Measurements from ENCODE around the gene MLH3. TPM values are rescaled to one million over a fixed set of nuclear protein-coding genes. Genes with fewer than 3 reads are reported as not detected.

MLH3 gene
- total RNA-seq, 1 donor from 2014 or later: 27.2 TPM

DNA sequence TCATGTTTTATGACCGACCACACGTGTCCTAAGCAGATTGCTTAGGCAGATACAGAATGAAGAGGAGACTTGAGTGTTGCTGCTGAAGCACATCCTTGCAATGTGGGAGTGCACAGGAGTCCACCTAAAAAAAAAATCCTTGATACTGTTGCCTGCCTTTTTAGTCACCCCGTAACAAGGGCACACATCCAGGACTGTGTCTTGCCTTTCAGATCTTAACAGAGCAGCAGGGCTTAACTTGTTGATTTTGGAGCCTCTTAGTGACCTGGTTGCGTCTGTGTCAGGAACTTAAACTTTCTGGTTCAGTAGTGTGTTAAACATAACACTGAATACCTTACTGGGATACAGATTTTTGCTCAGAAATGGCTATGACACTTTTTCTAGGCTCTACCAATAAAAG is 42.1 kb downstream of the MLH3 start:
- DNase-seq (no peak), ATAC-seq (no peak)
- TF ChIP-seq, protein P1, sequence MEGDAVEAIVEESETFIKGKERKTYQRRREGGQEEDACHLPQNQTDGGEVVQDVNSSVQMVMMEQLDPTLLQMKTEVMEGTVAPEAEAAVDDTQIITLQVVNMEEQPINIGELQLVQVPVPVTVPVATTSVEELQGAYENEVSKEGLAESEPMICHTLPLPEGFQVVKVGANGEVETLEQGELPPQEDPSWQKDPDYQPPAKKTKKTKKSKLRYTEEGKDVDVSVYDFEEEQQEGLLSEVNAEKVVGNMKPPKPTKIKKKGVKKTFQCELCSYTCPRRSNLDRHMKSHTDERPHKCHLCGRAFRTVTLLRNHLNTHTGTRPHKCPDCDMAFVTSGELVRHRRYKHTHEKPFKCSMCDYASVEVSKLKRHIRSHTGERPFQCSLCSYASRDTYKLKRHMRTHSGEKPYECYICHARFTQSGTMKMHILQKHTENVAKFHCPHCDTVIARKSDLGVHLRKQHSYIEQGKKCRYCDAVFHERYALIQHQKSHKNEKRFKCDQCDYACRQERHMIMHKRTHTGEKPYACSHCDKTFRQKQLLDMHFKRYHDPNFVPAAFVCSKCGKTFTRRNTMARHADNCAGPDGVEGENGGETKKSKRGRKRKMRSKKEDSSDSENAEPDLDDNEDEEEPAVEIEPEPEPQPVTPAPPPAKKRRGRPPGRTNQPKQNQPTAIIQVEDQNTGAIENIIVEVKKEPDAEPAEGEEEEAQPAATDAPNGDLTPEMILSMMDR (IDR thresholded peaks at IDR 0.05): no peak
- no peaks in the 10 kb centered on the region for H3K27me3 ChIP-seq (ENCODE audit: low read depth)
- H3K27ac ChIP-seq: no peak overlapping the region
- H3K4me3 ChIP-seq: no peak overlapping the region
- peaks cover 17% of the 10 kb centered on the region for H3K4me1 ChIP-seq
- no peaks in the 10 kb centered on the region for H3K9me3 ChIP-seq
- intact Hi-C loops (cut with DNase I): no loop called here
- peaks cover 95% of the 10 kb centered on the region for H3K36me3 ChIP-seq

GRCh38 chr14:75005357-75005756 is 45.9 kb downstream of the MLH3 start:
- intact Hi-C loops (cut with DNase I): no loop called here
- TF ChIP-seq, protein P1 (IDR thresholded peaks at IDR 0.05): no peak
- no peaks in the 10 kb centered on the region for H3K9me3 ChIP-seq
- peaks cover 61% of the 10 kb centered on the region for H3K36me3 ChIP-seq
- no peak overlapping the region for H3K4me3 ChIP-seq
- no peak for ATAC-seq
- H3K27ac ChIP-seq: no peak overlapping the region
- H3K4me1 ChIP-seq: peaks cover 20% of the 10 kb centered on the region
- no peak for DNase-seq
- no peaks in the 10 kb centered on the region for H3K27me3 ChIP-seq (ENCODE audit: low read depth)

- ATAC-seq: peak in 1 of 2 donors; percentile 10
- Histone ChIP-seq H3K4me1 (peaks cover 20% of the 10 kb centered on the region), H3K27ac (peak overlapping the region; percentile 90), H3K4me3 (peak overlapping the region; percentile 96), H3K9me3 (no peaks in the 10 kb centered on the region), H3K36me3 (peaks cover 42% of the 10 kb centered on the region), H3K27me3 (ENCODE audit: low read depth) (no peaks in the 10 kb centered on the region)
- no peak for DNase-seq
- intact Hi-C loops (cut with DNase I): no loop called here
- TF ChIP-seq, protein P1 (IDR thresholded peaks at IDR 0.05): no peak
Observed at GRCh38 chr14:75003250-75004027, 47.8 kb downstream of the MLH3 start.

DNA sequence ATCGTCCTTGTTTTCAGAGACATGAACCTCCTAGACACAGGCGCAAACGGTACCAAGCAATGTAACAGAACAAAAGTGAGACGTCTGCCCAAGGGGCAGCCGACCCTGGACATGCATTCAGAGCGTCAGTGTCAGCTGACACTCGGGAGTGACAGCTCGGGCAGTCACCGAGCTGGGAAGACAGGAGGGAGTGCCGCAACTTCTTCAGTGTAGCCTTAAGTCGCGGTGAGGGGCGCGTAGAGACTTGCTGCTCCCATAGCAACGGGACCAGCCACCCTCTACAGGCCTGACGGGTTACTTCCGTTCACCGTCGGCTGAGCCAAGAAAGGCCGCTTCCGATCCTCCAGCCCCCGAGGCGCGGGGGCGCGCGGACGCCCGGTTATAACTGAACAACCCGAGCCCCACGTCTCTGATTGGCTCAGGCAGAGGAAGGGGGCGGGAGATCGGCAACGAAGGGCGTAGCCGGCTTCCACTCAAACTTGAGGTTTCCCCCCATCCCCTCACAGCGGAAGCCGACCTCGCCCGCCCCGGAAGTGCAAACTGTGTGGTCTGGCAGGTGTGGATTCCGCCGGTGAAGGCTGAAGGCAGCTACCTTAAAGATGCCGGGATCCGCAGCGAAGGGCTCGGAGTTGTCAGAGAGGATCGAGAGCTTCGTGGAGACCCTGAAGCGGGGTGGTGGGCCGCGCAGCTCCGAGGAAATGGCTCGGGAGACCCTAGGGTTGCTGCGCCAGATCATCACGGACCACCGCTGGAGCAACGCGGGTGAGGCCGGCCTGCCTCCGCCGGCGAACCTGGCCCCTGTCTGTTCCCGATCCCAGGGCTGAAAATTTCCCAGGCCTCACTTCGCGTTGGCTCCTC is 48.6 kb downstream of the MLH3 start, which contains the start of gene EIF2B2:
EIF2B2 (plus strand) TSS at position 530 of the 858 bp plus-strand sequence; CDS start at position 600, 70 bp downstream.
- intact Hi-C loops (cut with DNase I): no loop called here
- peak; percentile 98 for DNase-seq
- TF ChIP-seq, protein P1 (IDR thresholded peaks at IDR 0.05): no peak
- Histone ChIP-seq H3K27ac (peak within 1 kb of the TSS; percentile 90), H3K27me3 (ENCODE audit: low read depth) (no peaks in the 10 kb centered on the region), H3K9me3 (no peaks in the 10 kb centered on the region), H3K4me1 (peaks cover 20% of the 10 kb centered on the region), H3K36me3 (peaks cover 34% of the 10 kb centered on the region), H3K4me3 (peak within 1 kb of the TSS; percentile 96)
- peak; percentile 100 for ATAC-seq

DNA sequence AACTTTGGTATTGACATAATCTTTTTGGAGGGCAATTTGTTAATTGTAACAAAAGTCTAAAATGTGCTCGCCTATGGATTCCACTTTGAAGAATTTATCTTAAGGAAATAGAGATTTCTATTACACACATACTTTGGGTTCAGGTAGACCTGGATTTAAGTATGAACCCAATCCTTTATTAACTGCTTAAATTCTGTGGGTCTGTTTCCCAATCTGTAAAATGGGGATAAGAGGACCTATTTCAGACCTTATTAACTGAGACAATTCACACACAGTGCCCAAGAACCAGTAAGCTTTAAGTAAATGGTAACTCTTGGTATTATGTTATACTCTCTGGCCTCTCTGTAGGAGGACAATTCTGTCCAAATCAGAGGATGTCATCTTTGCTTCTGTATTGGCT is 49.4 kb downstream of the MLH3 start:
- intact Hi-C loops (cut with DNase I): no loop called here

More for the DNA sequence above, 49.4 kb downstream of the MLH3 start:
- no peak for DNase-seq
- TF ChIP-seq, protein P1 (IDR thresholded peaks at IDR 0.05): no peak
- no peaks in the 10 kb centered on the region for H3K9me3 ChIP-seq
- peaks cover 27% of the 10 kb centered on the region for H3K36me3 ChIP-seq
- H3K4me3 ChIP-seq: peak overlapping the region; percentile 96
- no peak for ATAC-seq
- peaks cover 20% of the 10 kb centered on the region for H3K4me1 ChIP-seq
- peak overlapping the region; percentile 90 for H3K27ac ChIP-seq
- H3K27me3 ChIP-seq (ENCODE audit: low read depth): no peaks in the 10 kb centered on the region
